Measurements from ENCODE around the gene COX6A2.
A peak's percentile ranks its signal among the peaks of the same experiment; 100 is the strongest.

The COX6A2 gene

GRCh38 chr16:31410082-31410481, 18.1 kb downstream of the COX6A2 start:
- DNase-seq (ENCODE audit: low spot score), result no peak

GRCh38 chr16:31409433-31409832, 18.7 kb downstream of the COX6A2 start:
- DNase-seq (ENCODE audit: low spot score), result no peak

- DNase-seq (ENCODE audit: low spot score), result no peak
Observed at GRCh38 chr16:31407406-31407805, 20.8 kb downstream of the COX6A2 start.

- DNase-seq (ENCODE audit: low spot score), result no peak
Observed at GRCh38 chr16:31404353-31405064, 23.7 kb downstream of the COX6A2 start.

GRCh38 chr16:31403590-31404352, 24.4 kb downstream of the COX6A2 start:
- no peak for DNase-seq (ENCODE audit: low spot score)

GRCh38 chr16:31402687-31403086, 25.5 kb downstream of the COX6A2 start:
- DNase-seq (ENCODE audit: low spot score), result no peak

GRCh38 chr16:31401436-31401835, 26.7 kb downstream of the COX6A2 start:
- DNase-seq (ENCODE audit: low spot score), result no peak

- no peak for DNase-seq (ENCODE audit: low spot score)
Observed at GRCh38 chr16:31400191-31400590, 28.0 kb downstream of the COX6A2 start.

GRCh38 chr16:31397701-31398100, 30.5 kb downstream of the COX6A2 start:
- DNase-seq (ENCODE audit: low spot score), result no peak

- no peak for DNase-seq (ENCODE audit: low spot score)
Observed at GRCh38 chr16:31397096-31397660, 31.0 kb downstream of the COX6A2 start.

- no peak for DNase-seq (ENCODE audit: low spot score)
Observed at GRCh38 chr16:31395647-31396046, 32.5 kb downstream of the COX6A2 start.

GRCh38 chr16:31393056-31393455, 35.1 kb downstream of the COX6A2 start, which contains the start of gene ITGAD:
Gene ITGAD (plus strand): TSS chr16:31393335. CDS start chr16:31393361, 26 bp downstream.
- DNase-seq (ENCODE audit: low spot score), result no peak

- DNase-seq (ENCODE audit: low spot score), result no peak
Observed at GRCh38 chr16:31390504-31391041, 37.6 kb downstream of the COX6A2 start.

GRCh38 chr16:31388535-31388934, 39.6 kb downstream of the COX6A2 start:
- DNase-seq (ENCODE audit: low spot score), result no peak

GRCh38 chr16:31386157-31386984, 41.8 kb downstream of the COX6A2 start:
- DNase-seq (ENCODE audit: low spot score), result no peak

GRCh38 chr16:31385680-31386079, 42.5 kb downstream of the COX6A2 start:
- DNase-seq (ENCODE audit: low spot score), result no peak

- peak; percentile 43 for DNase-seq (ENCODE audit: low spot score)
Observed at GRCh38 chr16:31382485-31383161, 45.5 kb downstream of the COX6A2 start.

- no peak for DNase-seq (ENCODE audit: low spot score)
Observed at GRCh38 chr16:31380201-31380600, 48.0 kb downstream of the COX6A2 start.
